ENCODE data around the gene RIC3.

- TF ChIP-seq CTCF (IDR thresholded peaks at IDR 0.05): no peak
- TF ChIP-seq POLR2A (IDR thresholded peaks at IDR 0.05): no peak
Measured at GRCh38 chr11:8100158-8100557, 68.7 kb downstream of the RIC3 start.

Measured in uterus (tissue), 2 donors.